HG03135 (cell line): ENCODE results near the gene BPIFA3.

Experiments
- ATAC-seq: cut with Tn5 transposase; IDR thresholded peaks from one replicate; pipeline ENCODE4 v1.9.1; 2021; ENCODE audit warnings: mild to moderate bottlenecking, moderate library complexity; ENCODE audit not compliant: unreplicated experiment

BPIFA3 gene

DNA sequence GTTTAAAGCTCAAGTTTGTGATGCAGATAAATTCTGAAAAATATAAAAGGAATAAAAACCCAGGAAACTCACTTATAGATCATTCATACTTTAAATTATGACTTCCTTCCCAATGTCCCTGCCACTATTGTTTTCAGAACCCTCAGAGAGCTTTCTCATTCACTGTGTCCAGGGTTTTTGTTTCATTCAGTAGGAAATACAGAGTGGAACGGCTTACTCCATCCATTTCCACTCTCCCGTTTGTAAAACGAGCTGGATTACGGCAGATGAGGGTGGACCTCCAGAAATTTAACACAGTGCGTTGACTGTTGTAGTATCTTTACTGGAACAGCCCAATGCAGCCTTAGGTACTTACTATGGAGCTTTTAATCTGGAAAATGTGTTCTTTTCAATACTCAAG lies 42.2 kb downstream of the BPIFA3 start:
- no peak for ATAC-seq

DNA sequence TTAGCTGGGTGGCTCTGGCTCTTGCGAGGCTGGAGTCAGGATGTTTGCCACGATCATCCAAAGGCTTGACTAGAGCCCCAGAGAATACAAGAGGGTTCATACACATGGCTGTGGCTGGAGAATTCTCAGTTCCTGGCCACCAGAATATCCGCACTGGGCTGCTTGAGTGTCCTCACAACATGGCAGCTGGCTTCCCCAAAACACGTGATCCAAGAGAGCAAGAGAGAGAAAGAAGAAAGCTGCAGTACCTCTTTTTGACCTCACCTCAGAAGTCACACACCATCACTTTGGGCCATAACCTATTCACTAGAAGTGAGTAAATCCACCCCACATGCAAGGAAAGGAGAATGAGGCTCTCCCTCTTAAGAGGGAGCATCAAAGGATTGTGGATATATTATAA lies 44.3 kb downstream of the BPIFA3 start:
- ATAC-seq, result no peak

DNA sequence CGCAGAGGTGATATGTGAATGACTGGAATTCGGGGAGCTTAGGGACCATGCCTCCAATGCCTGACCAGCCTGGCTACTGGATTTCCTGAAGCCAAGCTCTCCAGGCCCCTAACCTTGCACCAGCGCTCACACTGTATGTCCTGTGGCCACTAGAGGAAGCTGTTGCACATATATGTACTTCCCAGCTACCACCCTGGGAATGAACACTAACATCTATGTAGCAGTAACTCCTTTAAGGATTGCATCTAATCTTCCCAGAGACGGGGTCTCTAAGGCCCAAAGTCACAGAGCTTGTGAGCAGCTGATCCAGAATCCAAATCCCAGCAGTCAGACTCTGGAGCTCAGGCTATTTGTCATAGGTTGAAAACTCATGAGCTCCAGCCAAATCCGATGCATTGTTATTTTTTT lies 45.5 kb downstream of the BPIFA3 start:
- no peak for ATAC-seq

DNA sequence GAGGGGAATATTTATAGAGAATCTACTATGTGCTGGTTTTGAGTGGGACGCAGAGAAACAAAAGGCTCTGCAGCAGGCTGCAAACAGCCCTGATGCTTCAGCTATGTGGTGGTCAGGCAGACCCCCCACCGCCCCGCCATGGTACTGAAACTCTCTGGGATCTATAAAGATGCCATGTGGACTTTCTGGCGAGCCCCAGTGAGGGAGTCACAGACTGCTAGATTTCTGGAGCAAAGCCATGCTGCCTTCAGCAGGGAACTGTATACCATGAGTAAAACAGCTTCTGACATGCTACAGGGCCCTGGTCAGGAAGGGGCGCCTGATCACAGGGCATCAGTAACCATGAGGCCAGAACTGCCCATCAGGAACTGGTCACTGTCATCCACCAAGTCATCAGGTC lies 46.6 kb downstream of the BPIFA3 start:
- ATAC-seq, result no peak

DNA sequence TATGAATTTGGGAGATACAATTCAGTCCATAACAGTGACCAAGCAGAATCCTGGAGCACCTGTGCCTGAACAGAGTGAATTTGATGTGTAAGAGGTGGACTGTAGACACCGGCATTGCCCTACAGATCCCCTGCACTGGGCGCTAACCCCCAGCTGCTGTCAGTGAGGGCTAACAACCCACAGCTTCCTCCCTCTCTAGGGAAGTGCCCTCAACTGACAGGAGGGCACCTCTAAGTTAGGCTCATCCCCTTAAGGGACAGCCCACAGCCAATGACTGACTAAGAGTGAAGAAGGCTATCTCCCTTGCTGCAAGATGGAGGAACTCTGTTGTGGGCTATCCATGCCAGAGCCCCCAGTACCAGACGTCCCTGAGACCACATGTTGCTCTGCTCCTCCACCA lies 50.5 kb downstream of the BPIFA3 start:
- ATAC-seq, result no peak

DNA sequence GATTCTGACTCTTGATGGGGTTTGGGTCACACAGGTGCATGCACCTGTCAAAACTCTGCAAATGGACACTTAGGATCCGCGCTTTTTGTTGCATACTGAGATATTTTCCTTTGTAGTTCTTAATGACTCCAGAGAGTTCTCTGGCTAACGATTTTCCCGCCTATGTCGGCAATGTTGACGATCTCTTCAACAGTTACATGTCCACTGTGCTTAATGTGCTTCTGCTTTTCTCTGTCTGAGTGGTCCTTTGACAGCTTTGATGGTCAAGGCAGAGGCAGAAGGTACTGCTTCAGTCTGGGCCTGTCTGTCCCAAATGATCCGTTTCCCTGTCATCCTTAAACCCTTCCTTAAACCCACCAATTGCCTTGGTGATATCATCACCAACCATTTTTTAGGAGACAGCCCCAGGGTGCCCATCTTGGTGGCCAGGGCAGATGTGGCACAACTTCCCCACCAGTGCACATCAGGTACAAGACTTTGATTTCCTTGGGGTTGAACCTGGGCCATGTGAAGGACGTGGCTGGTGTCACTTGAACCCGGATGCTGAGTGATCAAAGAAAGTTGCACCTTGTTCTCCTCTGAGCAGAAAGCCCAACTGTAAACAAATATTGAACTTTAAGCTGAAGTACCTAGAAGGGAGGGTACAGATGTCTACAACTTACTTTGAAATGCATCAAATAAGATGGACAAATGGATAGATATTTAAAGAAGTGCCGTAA lies 55.2 kb downstream of the BPIFA3 start:
- ATAC-seq, result no peak

DNA sequence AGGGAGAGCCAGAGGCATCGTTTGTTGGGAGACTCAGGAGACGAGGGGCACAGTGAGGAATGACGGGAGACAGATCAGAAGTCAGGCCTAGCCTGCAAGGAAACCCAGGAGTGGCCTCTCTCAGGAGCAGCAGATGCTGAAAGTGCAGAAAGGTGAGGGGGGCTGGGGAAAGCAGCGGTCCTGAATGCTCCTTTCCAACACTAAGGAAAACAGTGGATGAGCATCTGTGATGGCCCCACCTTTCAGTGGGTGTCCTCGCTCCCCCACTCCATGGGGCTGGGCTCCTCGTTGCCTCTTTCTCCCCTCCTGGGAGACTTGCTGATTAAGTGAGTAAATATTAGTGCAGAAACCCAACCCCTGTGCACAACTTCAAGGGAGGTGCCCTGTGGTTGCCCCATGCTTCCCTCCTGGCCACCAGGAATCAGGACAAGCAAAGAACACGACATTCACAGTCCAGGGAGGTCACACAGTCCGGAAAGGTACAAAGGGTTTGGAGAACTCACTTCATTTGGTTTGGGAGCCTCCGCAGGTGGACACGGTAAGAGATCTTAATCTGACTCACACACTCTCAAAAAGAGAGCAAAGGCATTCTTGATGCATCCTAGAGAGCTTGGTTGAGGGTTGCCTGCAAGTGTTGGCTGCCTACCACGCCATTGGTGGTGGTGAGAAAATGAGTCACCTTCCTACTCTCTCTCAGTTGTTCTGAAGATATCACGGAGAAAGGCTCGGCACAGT lies 56.1 kb downstream of the BPIFA3 start:
- ATAC-seq, result no peak

DNA sequence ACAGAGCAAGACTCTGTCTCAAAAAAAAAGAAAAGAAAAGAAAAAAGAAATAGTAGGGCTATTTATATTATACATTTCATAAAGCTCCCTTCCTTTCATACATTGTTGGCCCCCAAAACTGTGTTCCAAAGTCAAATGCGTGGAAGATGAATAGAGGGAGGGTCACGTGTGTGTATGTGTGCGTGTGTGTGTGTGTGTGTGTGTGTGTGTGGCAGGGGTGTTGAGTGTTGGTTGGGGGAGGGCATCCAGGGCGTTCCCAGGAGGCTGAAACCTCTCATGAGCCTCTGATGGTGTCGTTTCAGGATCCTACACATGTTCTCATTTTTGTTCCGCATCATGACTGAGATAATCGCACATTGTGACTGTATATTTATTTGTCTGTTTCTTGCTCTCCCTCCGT lies 58.1 kb downstream of the BPIFA3 start:
- no peak for ATAC-seq

DNA sequence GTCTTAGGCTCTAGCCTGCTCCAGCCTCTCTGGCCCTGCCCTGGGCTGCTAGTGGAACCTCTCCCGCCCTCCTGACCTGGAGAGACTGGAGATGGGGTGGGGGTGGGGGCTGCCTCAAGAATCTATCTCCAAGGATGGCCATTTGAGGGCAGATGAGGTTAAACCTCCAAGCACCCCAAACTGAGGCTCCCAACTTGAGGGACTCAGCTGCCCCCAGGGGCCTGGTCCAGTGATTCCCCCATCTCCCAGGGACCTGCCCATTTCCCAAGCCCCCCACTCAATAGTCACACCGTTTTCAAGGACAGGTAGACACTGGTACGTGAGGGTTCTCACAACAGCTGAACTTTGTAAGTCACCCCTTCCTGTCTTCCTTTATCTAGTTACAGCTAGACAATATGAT lies 58.7 kb downstream of the BPIFA3 start:
- no peak for ATAC-seq

DNA sequence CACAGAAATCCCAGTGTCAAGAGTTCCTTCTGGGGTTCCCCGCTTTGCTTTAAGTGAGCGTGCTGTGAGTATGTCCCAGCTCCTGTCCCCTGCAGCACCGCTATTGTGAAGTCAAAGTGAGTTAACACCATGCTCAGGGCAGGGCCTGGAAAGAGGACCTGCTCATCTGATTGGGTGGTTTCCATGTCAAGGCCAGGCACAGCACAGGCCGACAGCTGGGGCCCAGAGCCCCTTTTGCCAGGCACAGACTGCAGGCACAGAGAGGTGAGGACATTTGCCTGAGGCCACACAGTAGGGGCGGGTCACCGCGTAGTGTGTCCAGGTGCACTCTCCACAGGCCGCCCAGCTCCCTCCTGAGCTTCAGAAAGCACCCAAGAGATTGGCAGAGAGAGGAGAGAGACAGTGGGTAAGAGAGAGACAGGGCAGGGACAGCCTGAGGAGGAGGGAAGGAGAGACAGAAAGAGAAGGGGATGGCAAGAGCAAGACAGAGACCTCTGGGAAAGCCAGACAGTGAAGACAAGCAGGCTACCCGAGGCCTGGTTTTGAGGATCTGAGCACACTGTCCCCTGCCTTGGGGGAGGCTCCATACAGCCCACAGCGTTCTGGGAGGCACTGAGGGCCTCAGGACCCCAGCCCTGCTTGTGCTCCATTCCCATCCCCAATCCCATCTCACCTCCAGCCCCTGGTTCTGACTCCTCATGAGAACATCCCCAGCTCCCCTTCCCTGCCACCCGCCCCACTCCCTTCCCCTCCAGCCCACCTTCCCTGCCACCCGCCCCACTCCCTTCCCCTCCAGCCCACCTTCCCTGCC lies 59.4 kb downstream of the BPIFA3 start:
- no peak for ATAC-seq
